ENCODE results near the gene CLCN6.
A peak's percentile ranks its signal among the peaks of the same experiment; 100 is the strongest.
"Not testable (repeated sequence)": the region's sequence is repeated elsewhere in the genome, so short reads cannot be mapped to it uniquely, and the experiment has no call there.

CLCN6 gene

DNA sequence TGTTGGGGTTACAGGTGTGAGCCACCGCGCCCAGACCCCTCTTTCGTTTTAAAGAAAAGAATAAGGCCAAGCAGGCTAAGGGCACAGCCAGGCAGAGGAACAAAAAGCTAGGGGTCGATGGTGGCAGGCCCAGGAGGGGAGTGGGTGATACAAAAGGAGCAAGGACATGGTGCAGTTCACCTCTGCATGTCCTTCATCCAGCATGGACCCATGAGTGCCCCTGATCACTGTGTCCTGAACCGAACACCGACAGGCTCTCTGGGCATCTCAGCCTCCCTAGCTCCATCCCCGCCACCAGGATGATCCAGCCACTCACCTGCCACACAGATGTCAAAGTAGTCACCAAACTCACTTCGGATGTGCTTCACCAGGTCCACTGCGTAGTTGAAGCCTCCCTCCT is 6.1 kb upstream of the CLCN6 start:
- no peak for TF ChIP-seq FOXK2 (IDR thresholded peaks at IDR 0.05)
- TF ChIP-seq SUZ12 (IDR thresholded peaks at IDR 0.05), result no peak
- TF ChIP-seq LEF1 (IDR thresholded peaks at IDR 0.05; ENCODE audit: borderline replicate concordance), result no peak
- no peak for TF ChIP-seq FOXM1 (IDR thresholded peaks at IDR 0.05; ENCODE audit: borderline replicate concordance)
- no peak for TF ChIP-seq TARDBP (IDR thresholded peaks at IDR 0.05)
- no peak for TF ChIP-seq BHLHE40 (IDR thresholded peaks at IDR 0.05; ENCODE audit: borderline replicate concordance)
- no peak for TF ChIP-seq ZNF384 (IDR thresholded peaks at IDR 0.05)
- no peak for TF ChIP-seq HDGF (IDR thresholded peaks at IDR 0.05; ENCODE audit: borderline replicate concordance)
- TF ChIP-seq L3MBTL2 (conservative IDR thresholded peaks at IDR 0.05), result no peak
- no peak for TF ChIP-seq SP1 (IDR thresholded peaks at IDR 0.05)
- TF ChIP-seq CTBP1 (IDR thresholded peaks at IDR 0.05; ENCODE audit: borderline replicate concordance), result no peak
- ChIA-PET CTCF (no interaction called here), POLR2A (no interaction called here)
- DNase-seq (ENCODE audit: extremely low spot score), result no peak

DNA sequence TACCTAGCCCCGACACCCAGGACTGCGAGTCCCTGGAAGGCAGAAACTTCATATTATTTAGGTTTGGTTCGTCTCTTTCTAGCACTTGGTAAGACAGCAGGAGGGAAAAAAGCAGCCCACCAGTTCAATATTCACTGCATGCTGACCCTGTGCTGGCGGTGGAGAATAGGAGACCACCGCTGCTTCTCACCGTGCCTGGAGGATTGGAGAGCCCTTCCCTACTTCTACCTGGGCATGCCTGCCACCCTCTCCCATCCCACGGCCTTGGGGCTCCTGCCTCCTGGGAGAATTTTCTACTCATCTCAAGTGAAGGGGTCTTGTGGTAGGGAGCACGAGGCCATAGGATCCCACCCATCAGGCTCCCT is 5.6 kb upstream of the CLCN6 start:
- POLR2A ChIA-PET, result no interaction called here
- no peak for TF ChIP-seq ARNT (IDR thresholded peaks at IDR 0.05)
- no peak for TF ChIP-seq TARDBP (IDR thresholded peaks at IDR 0.05)
- TF ChIP-seq FOXK2 (IDR thresholded peaks at IDR 0.05), result no peak
- no peak for TF ChIP-seq HDGF (IDR thresholded peaks at IDR 0.05; ENCODE audit: borderline replicate concordance)
- no peak for TF ChIP-seq FOXA1 (IDR thresholded peaks at IDR 0.05)
- TF ChIP-seq ZNF384 (IDR thresholded peaks at IDR 0.05), result no peak
- TF ChIP-seq, protein P1, sequence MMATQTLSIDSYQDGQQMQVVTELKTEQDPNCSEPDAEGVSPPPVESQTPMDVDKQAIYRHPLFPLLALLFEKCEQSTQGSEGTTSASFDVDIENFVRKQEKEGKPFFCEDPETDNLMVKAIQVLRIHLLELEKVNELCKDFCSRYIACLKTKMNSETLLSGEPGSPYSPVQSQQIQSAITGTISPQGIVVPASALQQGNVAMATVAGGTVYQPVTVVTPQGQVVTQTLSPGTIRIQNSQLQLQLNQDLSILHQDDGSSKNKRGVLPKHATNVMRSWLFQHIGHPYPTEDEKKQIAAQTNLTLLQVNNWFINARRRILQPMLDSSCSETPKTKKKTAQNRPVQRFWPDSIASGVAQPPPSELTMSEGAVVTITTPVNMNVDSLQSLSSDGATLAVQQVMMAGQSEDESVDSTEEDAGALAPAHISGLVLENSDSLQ (IDR thresholded peaks at IDR 0.05), result no peak
- no peak for TF ChIP-seq CTBP1 (IDR thresholded peaks at IDR 0.05; ENCODE audit: borderline replicate concordance)
- TF ChIP-seq BHLHE40 (IDR thresholded peaks at IDR 0.05; ENCODE audit: borderline replicate concordance), result no peak
- no peak for TF ChIP-seq SUZ12 (IDR thresholded peaks at IDR 0.05)
- TF ChIP-seq NFRKB (IDR thresholded peaks at IDR 0.05), result no peak
- TF ChIP-seq SP1 (IDR thresholded peaks at IDR 0.05), result no peak
- TF ChIP-seq L3MBTL2 (conservative IDR thresholded peaks at IDR 0.05), result no peak
- TF ChIP-seq ELF4 (IDR thresholded peaks at IDR 0.05), result no peak
- no peak for TF ChIP-seq FOXM1 (IDR thresholded peaks at IDR 0.05; ENCODE audit: borderline replicate concordance)
- CTCF ChIA-PET, result no interaction called here
- no peak for DNase-seq (ENCODE audit: extremely low spot score)

DNA sequence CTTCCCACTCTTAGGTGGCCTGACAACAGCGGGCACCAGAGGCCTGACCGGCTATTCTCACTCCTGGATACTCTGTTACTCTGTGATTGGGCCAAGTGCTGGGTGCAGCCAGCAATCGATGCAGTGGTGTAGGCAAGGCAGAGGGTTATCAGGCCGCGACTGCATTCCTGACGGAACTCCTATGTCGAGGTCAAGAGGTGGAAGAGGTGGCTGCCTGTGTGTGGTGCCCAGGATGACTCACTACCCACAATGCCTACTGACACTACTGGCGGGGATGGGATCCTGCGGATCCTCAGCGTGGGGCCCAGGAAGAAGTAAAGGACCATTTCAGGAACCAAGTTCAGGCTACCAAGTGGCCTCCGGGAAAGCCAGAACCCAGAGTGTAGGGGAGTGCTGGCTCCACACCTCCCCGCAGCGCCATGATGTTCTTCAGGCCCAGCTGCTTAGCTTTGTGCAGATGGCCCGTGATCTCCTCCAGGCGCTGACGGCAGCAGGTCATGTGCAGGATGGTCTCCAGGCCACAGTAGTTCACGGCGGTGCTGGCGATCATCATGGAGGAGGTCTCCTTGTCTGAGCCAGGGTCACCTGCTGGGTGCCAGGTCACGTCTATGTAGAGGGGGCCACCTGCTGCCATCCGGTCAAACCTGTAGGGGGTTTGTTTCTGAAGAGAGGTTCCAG is 5.1 kb upstream of the CLCN6 start:
- ChIA-PET CTCF (no interaction called here), POLR2A (no interaction called here)
- no peak for DNase-seq (ENCODE audit: extremely low spot score)
- TF ChIP-seq FOXK2 (IDR thresholded peaks at IDR 0.05) (no peak), BHLHE40 (IDR thresholded peaks at IDR 0.05; ENCODE audit: borderline replicate concordance) (no peak), TARDBP (IDR thresholded peaks at IDR 0.05) (no peak), L3MBTL2 (conservative IDR thresholded peaks at IDR 0.05) (no peak), ELF4 (IDR thresholded peaks at IDR 0.05) (no peak), SUZ12 (IDR thresholded peaks at IDR 0.05) (no peak), CTBP1 (IDR thresholded peaks at IDR 0.05; ENCODE audit: borderline replicate concordance) (no peak), FOXM1 (IDR thresholded peaks at IDR 0.05; ENCODE audit: borderline replicate concordance) (no peak), SP1 (IDR thresholded peaks at IDR 0.05) (no peak), FOXA1 (IDR thresholded peaks at IDR 0.05) (no peak), NFRKB (IDR thresholded peaks at IDR 0.05) (no peak), HDGF (IDR thresholded peaks at IDR 0.05; ENCODE audit: borderline replicate concordance) (no peak), ARNT (IDR thresholded peaks at IDR 0.05) (no peak), ZNF384 (IDR thresholded peaks at IDR 0.05) (no peak), LEF1 (IDR thresholded peaks at IDR 0.05; ENCODE audit: borderline replicate concordance) (no peak)
- TF ChIP-seq, protein P1 (IDR thresholded peaks at IDR 0.05), result no peak

DNA sequence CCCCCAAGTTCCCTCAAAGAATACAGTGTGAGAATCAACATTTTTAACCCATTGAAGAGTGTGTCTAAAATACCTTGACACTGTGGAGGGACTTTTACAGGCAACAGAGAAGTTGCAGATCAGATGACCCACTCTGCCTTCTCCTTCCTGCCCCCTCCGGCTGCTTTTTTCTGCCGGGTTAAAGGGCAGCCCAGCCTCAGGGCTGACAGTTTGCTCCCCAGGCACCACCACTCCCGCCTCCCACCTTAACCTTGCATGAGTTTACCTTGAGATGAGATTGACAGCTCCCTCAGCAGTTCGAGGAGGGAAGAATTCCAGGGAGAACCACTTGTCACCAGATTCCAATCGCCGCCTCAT is 3.4 kb upstream of the CLCN6 start:
- CTCF ChIA-PET, result no interaction called here
- TF ChIP-seq ELF4 (IDR thresholded peaks at IDR 0.05) (no peak), BHLHE40 (IDR thresholded peaks at IDR 0.05; ENCODE audit: borderline replicate concordance) (no peak), ARNT (IDR thresholded peaks at IDR 0.05) (no peak), FOXA1 (IDR thresholded peaks at IDR 0.05) (no peak), FOXM1 (IDR thresholded peaks at IDR 0.05; ENCODE audit: borderline replicate concordance) (no peak), SUZ12 (IDR thresholded peaks at IDR 0.05) (no peak), TARDBP (IDR thresholded peaks at IDR 0.05) (no peak), NFRKB (IDR thresholded peaks at IDR 0.05) (no peak), FOXK2 (IDR thresholded peaks at IDR 0.05) (no peak), ZNF384 (IDR thresholded peaks at IDR 0.05) (no peak), LEF1 (IDR thresholded peaks at IDR 0.05; ENCODE audit: borderline replicate concordance) (no peak), SP1 (IDR thresholded peaks at IDR 0.05) (no peak), HDGF (IDR thresholded peaks at IDR 0.05; ENCODE audit: borderline replicate concordance) (no peak), CTBP1 (IDR thresholded peaks at IDR 0.05; ENCODE audit: borderline replicate concordance) (no peak)
- TF ChIP-seq, protein P1 (IDR thresholded peaks at IDR 0.05), result no peak
- DNase-seq (ENCODE audit: extremely low spot score), result no peak
- POLR2A ChIA-PET, result interaction anchor here (1.2 to 1.6 kb wide), 2 partner anchors 12 to 105 kb away, joined by 3 to 6 read pairs; no protein-coding TSS in a partner anchor

DNA sequence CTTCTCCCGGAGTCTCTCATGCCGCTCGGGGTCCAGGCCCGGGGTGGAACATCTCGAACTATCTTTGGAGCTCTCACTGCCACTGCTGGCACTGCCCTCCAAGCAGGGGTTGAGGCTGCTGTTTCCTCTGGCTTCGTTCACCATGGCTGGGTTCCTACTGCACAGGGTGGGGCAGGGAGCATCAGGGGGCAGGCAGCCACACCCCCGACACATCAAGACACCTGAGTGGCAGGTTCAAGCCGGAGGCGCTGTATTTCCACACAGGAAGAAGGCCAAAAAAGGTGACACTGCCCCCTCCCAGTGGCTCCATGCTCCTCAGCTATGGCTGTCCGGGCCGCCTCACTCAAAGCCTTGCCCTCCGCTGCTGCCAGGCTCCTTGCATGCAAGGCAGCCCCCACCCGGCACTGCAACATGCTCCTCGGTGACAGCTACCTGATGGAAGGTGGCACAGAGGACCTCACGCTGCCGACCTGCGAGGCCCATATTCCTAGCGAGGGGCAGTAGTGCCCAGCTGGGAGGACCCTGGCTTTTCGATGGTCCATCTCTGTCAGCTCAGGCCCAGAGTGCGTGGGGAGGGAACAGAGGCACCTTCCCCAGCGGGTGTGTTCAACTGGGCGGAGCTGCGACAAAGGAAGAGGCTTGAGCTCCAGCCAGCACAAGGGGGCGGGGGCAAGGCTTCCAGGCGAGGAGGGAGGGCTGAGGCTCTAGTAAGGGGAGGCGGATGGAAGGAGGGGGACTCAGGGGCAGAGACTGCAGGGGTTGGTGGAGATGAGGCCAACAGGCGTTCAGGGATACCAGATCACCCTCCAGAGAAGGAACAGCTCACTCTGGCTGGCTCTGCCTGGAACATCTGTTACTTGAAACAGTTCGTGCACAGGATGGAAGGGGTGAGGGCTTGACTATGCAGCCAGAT is 2.8 kb upstream of the CLCN6 start:
- CTCF ChIA-PET, result interaction anchor here (1.1 kb wide), 1 partner anchor 18 kb away, joined by 8 read pairs; no protein-coding TSS in a partner anchor
- TF ChIP-seq FOXM1 (IDR thresholded peaks at IDR 0.05; ENCODE audit: borderline replicate concordance) (no peak), FOXK2 (IDR thresholded peaks at IDR 0.05) (no peak), L3MBTL2 (conservative IDR thresholded peaks at IDR 0.05) (no peak), SUZ12 (IDR thresholded peaks at IDR 0.05) (no peak), NFRKB (IDR thresholded peaks at IDR 0.05) (no peak), SP1 (IDR thresholded peaks at IDR 0.05) (no peak), BHLHE40 (IDR thresholded peaks at IDR 0.05; ENCODE audit: borderline replicate concordance) (no peak), LEF1 (IDR thresholded peaks at IDR 0.05; ENCODE audit: borderline replicate concordance) (no peak), TARDBP (IDR thresholded peaks at IDR 0.05) (no peak), ELF4 (IDR thresholded peaks at IDR 0.05) (no peak), FOXA1 (IDR thresholded peaks at IDR 0.05) (no peak), ZNF384 (IDR thresholded peaks at IDR 0.05) (no peak), ARNT (IDR thresholded peaks at IDR 0.05) (no peak), CTBP1 (IDR thresholded peaks at IDR 0.05; ENCODE audit: borderline replicate concordance) (no peak), HDGF (IDR thresholded peaks at IDR 0.05; ENCODE audit: borderline replicate concordance) (no peak)
- TF ChIP-seq, protein P1 (IDR thresholded peaks at IDR 0.05), result no peak
- POLR2A ChIA-PET, result interaction anchor here (1.2 to 1.6 kb wide), 3 partner anchors 12 to 106 kb away, joined by 3 to 6 read pairs (median 4); no protein-coding TSS in a partner anchor
- peak; percentile 56 for DNase-seq (ENCODE audit: extremely low spot score)

DNA sequence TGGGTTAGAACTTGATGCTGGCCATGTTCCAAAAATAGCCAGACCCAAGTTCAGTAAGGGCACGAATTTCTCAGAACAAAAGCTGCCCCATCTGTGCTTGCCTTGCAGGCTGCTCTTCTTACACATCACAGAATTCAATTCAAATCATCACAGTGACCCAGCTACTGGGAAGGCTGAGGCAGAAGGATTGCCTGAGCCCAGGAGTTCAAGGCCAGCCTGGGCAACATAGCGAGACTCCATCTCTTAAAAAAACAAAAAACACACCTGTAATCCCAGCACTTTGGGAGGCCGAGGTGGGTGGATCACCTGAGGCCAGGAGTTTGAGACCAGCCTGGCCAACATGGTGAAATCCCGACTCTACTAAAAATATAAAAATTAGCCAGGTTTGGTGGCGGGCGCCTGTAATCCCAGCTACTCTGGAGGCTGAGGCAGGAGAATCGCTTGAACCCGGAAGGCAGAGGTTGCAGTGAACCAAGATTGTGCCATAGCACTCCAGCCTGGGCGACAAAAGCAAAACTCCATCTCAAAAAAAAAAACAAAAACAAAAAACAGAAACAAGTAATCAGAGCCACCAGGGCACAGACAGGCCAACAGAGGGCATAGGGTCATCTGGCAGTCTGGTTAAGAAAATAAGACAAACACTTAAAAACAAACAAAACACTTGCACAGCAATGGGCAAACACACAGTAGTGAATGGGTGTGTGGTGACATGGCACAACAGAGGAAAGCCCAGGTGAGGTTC is 1.9 kb upstream of the CLCN6 start:
- ChIA-PET POLR2A (interaction anchor here (1.2 to 1.6 kb wide), 3 partner anchors 13 to 106 kb away, joined by 3 to 6 read pairs (median 4); no protein-coding TSS in a partner anchor), CTCF (interaction anchor here (1.1 kb wide), 1 partner anchor 19 kb away, joined by 8 read pairs; no protein-coding TSS in a partner anchor)
- not testable (repeated sequence) for DNase-seq (ENCODE audit: extremely low spot score)

Measured in HEK293T (cell line).